ENCODE measurements around the gene SNX1.

SNX1 gene

DNA sequence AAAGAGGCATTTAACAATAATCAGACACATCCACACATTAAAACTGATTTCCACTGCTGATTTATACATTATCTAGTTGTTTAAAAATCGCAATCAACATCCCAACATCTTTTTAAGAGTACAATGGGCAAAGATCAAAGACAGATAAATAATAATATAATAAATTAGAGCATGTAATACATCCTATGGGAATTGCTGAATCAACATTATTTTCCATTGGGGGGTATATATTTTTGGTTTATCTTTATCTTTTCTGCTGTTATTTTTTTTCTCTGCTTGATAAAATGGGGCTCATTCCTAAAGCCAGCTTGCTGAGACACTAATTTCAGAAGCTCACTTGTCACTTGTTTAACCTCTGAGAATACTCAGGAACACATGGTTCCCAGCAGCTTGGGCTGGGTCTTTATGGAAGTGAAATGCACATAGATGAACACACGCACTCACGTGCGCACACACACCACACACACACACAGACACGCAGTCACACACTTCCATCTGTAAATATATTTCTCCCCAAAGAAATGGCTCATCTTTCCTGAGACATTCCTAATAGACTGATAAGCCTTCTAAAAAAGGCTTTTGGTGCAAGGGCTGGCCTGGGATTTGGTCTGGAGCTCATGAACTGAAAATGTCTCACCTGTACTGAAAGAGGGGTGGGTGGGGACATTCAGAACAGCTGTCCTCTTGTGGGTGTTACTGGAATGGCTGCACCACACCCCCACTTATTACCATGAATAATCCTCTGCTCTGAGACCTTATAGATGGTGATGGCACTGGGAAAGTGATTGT lies 70.5 kb downstream of the SNX1 start:
- no peak for TF ChIP-seq CTCF (IDR thresholded peaks at IDR 0.05; ENCODE audit: low read depth, low read length, missing control alignments)
- no peak overlapping the region for H3K4me3 ChIP-seq (replicated peaks; ENCODE audit: low read depth, low read length)
- DNase-seq (ENCODE audit: extremely low read depth, low read depth) = no peak

GRCh38 chr15:64180235-64180824 lies 84.5 kb downstream of the SNX1 start:
- H3K4me3 ChIP-seq (replicated peaks; ENCODE audit: low read depth, low read length) = no peak overlapping the region
- TF ChIP-seq CTCF (IDR thresholded peaks at IDR 0.05; ENCODE audit: low read depth, low read length, missing control alignments) = no peak
- no peak for DNase-seq (ENCODE audit: extremely low read depth, low read depth)

DNA sequence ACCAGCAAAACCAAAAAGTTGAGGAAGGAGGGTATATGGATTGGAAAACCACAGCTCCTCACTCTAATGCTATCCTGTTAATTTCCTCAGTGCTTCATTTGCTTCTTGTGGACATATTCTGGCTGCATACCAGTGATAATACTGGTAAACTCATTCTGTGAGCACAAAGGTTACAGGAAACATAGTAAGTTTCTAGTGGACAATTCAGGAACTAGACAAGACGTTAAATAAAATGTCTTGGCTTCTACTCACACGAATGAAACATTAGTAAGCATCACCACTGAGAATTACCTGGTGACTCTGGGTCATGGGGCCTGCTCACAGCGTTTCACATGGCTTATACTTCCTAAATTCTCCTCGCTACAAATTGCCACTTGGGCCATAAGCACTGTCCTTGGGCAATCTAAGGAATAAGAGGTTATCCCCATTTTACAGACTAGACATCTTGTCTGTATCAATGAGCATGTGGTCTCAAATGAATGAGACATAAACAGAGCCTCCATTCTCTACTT lies 87.1 kb downstream of the SNX1 start:
- no peak for DNase-seq (ENCODE audit: extremely low read depth, low read depth)
- H3K4me3 ChIP-seq (replicated peaks; ENCODE audit: low read depth, low read length) = no peak overlapping the region
- no peak for TF ChIP-seq CTCF (IDR thresholded peaks at IDR 0.05; ENCODE audit: low read depth, low read length, missing control alignments)

DNA sequence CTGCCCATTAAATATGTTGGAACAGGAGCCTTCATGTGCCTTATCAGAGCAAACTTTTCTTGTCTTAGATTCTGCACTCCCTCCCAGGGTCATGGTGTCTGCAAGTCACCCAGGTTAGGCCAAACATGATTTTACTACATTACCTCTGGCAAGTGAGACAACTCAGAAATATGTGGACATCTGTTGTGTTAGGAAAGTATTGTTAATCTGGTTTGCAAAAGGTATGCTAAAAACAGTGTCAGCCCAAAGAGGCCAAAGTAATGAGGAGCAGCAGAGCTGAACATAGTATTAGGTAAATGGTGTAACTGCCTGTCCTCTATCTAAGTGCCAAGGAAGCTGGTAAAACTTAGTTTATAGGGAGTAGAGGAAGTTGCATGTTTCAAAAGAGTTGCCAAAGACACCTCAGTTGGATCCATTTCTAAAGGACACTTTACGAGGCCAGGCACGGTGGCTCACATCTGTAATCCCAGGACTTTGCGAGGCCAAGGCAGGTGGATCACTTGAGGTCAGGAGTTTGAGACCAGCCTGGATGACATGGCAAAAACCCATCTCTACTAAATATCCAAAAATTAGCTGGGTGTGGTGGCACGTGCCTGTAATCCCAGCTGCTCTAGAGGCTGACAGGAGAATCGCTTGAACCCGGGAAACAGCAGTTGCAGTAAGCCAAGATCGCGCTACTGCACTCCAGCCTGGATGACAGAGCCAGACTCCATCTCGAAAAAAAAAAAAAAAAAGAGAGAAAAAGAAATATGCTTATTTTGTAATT lies 89.5 kb downstream of the SNX1 start:
- TF ChIP-seq CTCF (IDR thresholded peaks at IDR 0.05; ENCODE audit: low read depth, low read length, missing control alignments) = no peak
- DNase-seq (ENCODE audit: extremely low read depth, low read depth) = no peak
- H3K4me3 ChIP-seq (replicated peaks; ENCODE audit: low read depth, low read length) = no peak overlapping the region

DNA sequence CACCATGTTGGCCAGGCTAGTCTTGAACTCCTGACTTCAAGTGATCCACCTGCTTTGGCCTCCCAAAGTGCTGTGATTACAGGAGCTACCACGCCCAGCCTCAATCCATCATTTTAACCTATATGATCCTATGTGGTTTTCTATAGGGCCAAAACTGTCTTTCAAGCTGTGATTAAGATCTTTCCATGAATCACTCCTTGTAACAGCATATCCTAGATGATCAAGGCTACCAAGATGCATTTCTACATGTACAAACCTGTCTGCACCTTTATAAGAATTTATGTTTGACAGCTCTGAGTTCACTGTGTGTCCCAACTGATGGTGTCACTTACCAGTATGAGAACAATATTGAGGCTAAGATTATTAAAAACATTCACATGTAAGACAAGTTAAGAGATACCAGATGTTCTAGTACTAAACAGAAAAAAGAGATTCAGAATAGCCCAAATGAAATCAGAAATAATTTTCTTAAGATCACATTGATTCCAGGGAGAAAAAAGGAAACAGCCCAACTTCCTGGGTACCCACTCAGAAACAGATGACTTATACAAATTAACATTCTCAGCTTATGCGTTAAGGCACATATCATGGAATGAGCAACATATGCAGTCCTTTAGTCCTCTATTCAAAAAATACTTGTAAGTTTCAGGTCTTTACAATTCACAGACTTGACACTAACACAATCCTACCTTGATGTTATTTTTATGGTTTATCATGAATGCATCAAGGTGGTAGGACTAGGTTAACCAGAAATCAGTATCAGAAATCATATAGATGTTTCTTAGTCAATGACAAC lies 91.8 kb downstream of the SNX1 start:
- no peak for TF ChIP-seq CTCF (IDR thresholded peaks at IDR 0.05; ENCODE audit: low read depth, low read length, missing control alignments)
- DNase-seq (ENCODE audit: extremely low read depth, low read depth) = no peak
- no peak overlapping the region for H3K4me3 ChIP-seq (replicated peaks; ENCODE audit: low read depth, low read length)
